HepG2 (cell line): ENCODE measurements around the gene EXOC3. TPM values are rescaled to one million over a fixed set of nuclear protein-coding genes. Genes with fewer than 3 reads are reported as not detected.

Experiments
- DDIT3 ChIP-seq: sonication (generic); formaldehyde crosslinking; IDR thresholded peaks from 2 replicates; pipeline ENCODE4 v1.4.0; 2020; ENCODE audit warnings: mild to moderate bottlenecking, missing genetic modification reagents
- EP300 ChIP-seq, 3 experiments: sonication (generic) in 1 of 3; formaldehyde crosslinking in 1 of 3; IDR thresholded peaks; 2 replicates each; pipeline versions ENCODE4 v1.5.1 to v1.6.1; 2011 to 2020; ENCODE audit warnings: low read depth in 2 of 3, low read length in 2 of 3, borderline replicate concordance in 1 of 3, improper control_type of control experiment in 1 of 3, mild to moderate bottlenecking in 1 of 3, missing genetic modification reagents in 1 of 3, moderate library complexity in 1 of 3
- HOXA5 ChIP-seq: sonication (generic); formaldehyde crosslinking; IDR thresholded peaks from 2 replicates; pipeline ENCODE4 v1.4.0; 2020; ENCODE audit warnings: missing genetic modification reagents
- KLF11 ChIP-seq: IDR thresholded peaks from 2 replicates; pipeline ENCODE4 v1.6.1; 2016; ENCODE audit warnings: missing compliant biosample characterization
- KLF13 ChIP-seq: sonication (generic); formaldehyde crosslinking; IDR thresholded peaks from 2 replicates; pipeline ENCODE4 v1.4.0; 2020; ENCODE audit warnings: mild to moderate bottlenecking, missing genetic modification reagents
- NR2C2 ChIP-seq: sonication (generic); formaldehyde crosslinking; IDR thresholded peaks from 2 replicates; pipeline ENCODE4 v1.4.0; 2020; ENCODE audit warnings: missing genetic modification reagents, mild to moderate bottlenecking, moderate library complexity, borderline replicate concordance
- SIN3A ChIP-seq: IDR thresholded peaks from 2 replicates; pipeline ENCODE4 v1.6.1; 2011; ENCODE audit warnings: low read depth, mild to moderate bottlenecking, control low read depth, low read length, borderline replicate concordance
- TRAFD1 ChIP-seq: sonication (generic); formaldehyde crosslinking; IDR thresholded peaks from 2 replicates; pipeline ENCODE4 v1.5.1; 2020; ENCODE audit warnings: missing genetic modification reagents, mild to moderate bottlenecking, borderline replicate concordance
- ZFP36 ChIP-seq: fragments of 150-350 bp; IDR thresholded peaks from 2 replicates; pipeline ENCODE4 v1.6.1; 2018; ENCODE audit warnings: borderline replicate concordance, low read length, low read depth; ENCODE audit not compliant: partially characterized antibody
- ZNF367 ChIP-seq: sonication (generic); formaldehyde crosslinking; IDR thresholded peaks from 2 replicates; pipeline ENCODE4 v1.4.0; 2020; ENCODE audit warnings: missing genetic modification reagents, borderline replicate concordance
- ZNF407 ChIP-seq: sonication (generic); formaldehyde crosslinking; IDR thresholded peaks from one replicate; pipeline ENCODE4 v1.5.1; 2020; ENCODE audit warnings: mild to moderate bottlenecking, missing genetic modification reagents; ENCODE audit errors: not compliant biosample characterization
- ZSCAN5A ChIP-seq: sonication (generic); formaldehyde crosslinking; IDR thresholded peaks from 2 replicates; pipeline ENCODE4 v1.8.0; 2022; ENCODE audit warnings: mild to moderate bottlenecking, missing genetic modification reagents, borderline replicate concordance
- polyA plus RNA-seq, 8 experiments: library from polyadenylated mRNA; depleted of rRNA in 3 of 8; stranded (reverse) in 7 of 8; unstranded in 1 of 8; fragments of >200 nt; fragmentation: Illumina TruSeq in 4 of 8; extraction: Trizol in 4 of 8; gene quantifications; 2 replicates each; pipeline versions ENCODE4 v1.2.1 to v1.2.3, GENCODE V29; 2011 to 2016; ENCODE audit warnings: low read depth in 4 of 8, missing spikeins in 1 of 8, mixed read lengths in 1 of 8; ENCODE audit not compliant: insufficient read depth in 1 of 8
- total RNA-seq, 5 experiments: library from RNA; depleted of rRNA; stranded (reverse); fragments of >200 nt; fragmentation: Illumina TruSeq; extraction: Trizol; gene quantifications; 2 replicates each; pipeline ENCODE4 v1.2.3, GENCODE V29; 2016; ENCODE audit warnings: low read depth in 1 of 5

EXOC3 gene
- total and polyA plus RNA-seq, 2 of the 13 experiments (the other 11 are each of a cell fraction or from before 2014, with no cell fraction given), result 9.2 to 20.5 TPM

- TF ChIP-seq ZNF407 (no peak), HOXA5 (CRISPR knock-in tag) (no peak), DDIT3 (CRISPR knock-in tag) (no peak), ZSCAN5A (CRISPR knock-in tag) (no peak), EP300 (IDR thresholded peaks at IDR 0.05; ENCODE audit: low read depth in 2 of 2, low read length in 2 of 2) (no peak), EP300 (CRISPR knock-in tag; IDR thresholded peaks at IDR 0.05; ENCODE audit: borderline replicate concordance) (no peak), KLF13 (CRISPR knock-in tag) (no peak), NR2C2 (no peak), TRAFD1 (CRISPR knock-in tag) (no peak), ZNF367 (CRISPR knock-in tag) (no peak), ZFP36 (no peak), SIN3A (no peak), KLF11 (CRISPR knock-in tag) (no peak)
These were observed 25.4 kb downstream of the EXOC3 start (continued) for GRCh38 chr5:468401-468800.
